Measurements from ENCODE around the gene AUNIP.

DNA sequence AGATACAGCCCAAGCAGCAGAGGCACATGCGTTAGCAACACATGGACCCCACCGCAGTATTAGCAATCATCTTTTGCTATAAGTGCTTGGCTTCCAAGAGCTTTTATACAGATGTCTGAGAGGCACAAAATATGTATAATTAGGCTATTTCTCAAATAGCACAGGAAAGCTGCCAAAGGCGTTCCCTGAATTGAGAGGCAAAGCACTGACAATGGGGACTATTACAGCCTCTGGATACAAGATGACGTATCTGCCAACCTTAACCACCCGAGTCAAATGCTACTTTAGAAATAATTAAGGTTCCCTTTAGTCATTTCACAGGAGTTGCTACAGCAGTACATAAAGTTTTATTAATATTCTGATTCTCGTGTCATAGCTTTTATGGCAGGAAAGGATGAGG, 40.5 kb upstream of the AUNIP start:
- TF ChIP-seq, protein P1, sequence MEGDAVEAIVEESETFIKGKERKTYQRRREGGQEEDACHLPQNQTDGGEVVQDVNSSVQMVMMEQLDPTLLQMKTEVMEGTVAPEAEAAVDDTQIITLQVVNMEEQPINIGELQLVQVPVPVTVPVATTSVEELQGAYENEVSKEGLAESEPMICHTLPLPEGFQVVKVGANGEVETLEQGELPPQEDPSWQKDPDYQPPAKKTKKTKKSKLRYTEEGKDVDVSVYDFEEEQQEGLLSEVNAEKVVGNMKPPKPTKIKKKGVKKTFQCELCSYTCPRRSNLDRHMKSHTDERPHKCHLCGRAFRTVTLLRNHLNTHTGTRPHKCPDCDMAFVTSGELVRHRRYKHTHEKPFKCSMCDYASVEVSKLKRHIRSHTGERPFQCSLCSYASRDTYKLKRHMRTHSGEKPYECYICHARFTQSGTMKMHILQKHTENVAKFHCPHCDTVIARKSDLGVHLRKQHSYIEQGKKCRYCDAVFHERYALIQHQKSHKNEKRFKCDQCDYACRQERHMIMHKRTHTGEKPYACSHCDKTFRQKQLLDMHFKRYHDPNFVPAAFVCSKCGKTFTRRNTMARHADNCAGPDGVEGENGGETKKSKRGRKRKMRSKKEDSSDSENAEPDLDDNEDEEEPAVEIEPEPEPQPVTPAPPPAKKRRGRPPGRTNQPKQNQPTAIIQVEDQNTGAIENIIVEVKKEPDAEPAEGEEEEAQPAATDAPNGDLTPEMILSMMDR (conservative IDR thresholded peaks at IDR 0.05; ENCODE audit: low read depth, low read length) = no peak
- no peak for TF ChIP-seq EZH2 (IDR thresholded peaks at IDR 0.05; ENCODE audit: low read length, unreplicated experiment)
- TF ChIP-seq EZH2phosphoT487 (IDR thresholded peaks at IDR 0.05; ENCODE audit: borderline replicate concordance, low read length) = no peak
